Measurements from ENCODE around the gene PRPSAP1. TPM values are rescaled to one million over a fixed set of nuclear protein-coding genes. Genes with fewer than 3 reads are reported as not detected.

The PRPSAP1 gene
- total RNA-seq, 3 donors from 2014 or later, result 45.3 to 63.0 (median 61.4) TPM

DNA sequence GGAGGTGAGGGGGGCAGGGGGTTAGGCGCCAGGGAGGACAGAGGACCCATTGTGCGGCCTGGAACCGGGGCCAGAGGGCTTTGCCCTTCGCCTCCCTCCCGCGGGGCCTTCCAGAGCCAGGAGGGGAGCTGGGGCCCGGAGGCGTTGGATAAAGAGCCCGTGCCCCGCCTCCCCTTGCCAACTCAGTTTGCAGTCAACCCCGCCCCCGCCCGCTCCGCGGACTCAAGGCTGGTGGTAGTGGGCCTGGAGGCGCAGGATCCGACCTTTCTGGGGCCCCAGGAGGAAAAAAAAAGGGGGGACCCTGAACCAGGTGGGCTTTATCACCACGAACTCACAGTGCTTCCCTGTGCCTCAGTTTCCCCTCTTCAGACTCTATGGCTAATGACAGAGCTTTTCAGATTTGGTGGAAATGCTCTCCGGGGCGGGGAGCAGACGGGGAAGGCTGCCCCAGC is 28.7 kb upstream of the PRPSAP1 start:
- intact Hi-C loops (cut with DNase I, micrococcal nuclease), result no loop called here

DNA sequence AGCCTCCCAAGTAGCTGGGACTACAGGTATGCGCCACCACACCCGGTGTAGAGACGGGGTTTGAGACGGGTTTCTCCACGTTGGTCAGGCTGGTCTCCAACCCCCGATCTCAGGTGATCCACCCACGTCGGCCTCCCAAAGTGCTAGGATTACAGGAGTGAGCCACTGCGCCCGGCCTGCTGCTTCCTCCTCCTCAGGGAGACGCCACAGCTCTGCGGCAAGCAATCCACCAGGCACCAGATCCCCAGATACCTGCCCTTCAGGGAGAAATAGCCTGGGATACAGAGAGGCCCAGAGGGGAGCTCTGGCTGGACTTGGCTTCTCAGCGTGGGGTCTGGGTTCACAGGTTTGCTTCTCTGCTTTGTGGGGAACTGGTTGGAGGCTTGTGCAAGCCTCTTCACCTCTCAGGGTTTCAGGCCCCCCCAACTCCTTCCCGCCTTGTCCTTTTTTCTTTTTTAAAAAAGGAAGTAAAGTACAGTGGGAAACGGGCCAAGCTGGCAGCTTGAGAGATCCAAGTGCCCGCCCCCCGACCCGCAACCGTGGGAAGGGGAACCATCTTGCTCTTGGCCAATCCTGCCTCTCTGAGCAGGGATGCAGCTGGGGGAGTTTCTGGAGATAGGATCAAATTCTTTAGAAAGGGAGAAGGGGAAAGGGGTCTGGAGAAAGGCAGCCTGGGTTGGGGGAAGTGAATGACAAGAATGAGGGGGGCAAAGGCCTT is 28.1 kb upstream of the PRPSAP1 start:
- intact Hi-C loops (cut with DNase I, micrococcal nuclease), result no loop called here
- TF ChIP-seq CTCF (IDR thresholded peaks at IDR 0.05), result no peak
- no peaks in the 10 kb centered on the region for H3K9me3 ChIP-seq
- peaks cover 28% of the 10 kb centered on the region for H3K4me1 ChIP-seq (ENCODE audit: low read depth)
- no peaks in the 10 kb centered on the region for H3K36me3 ChIP-seq (ENCODE audit: low read depth)
- ATAC-seq, result no peak
- H3K4me3 ChIP-seq, result no peak overlapping the region
- peak in 1 of 3 donors; percentile 50 for DNase-seq

More for the DNA sequence above, 28.7 kb upstream of the PRPSAP1 start:
- peak in 2 of 3 donors; percentile 35 to 42 for DNase-seq
- peaks cover 28% of the 10 kb centered on the region for H3K4me1 ChIP-seq (ENCODE audit: low read depth)
- H3K4me3 ChIP-seq, result no peak overlapping the region
- ATAC-seq, result no peak
- H3K36me3 ChIP-seq (ENCODE audit: low read depth), result no peaks in the 10 kb centered on the region
- no peaks in the 10 kb centered on the region for H3K9me3 ChIP-seq
- TF ChIP-seq CTCF (IDR thresholded peaks at IDR 0.05), result no peak

DNA sequence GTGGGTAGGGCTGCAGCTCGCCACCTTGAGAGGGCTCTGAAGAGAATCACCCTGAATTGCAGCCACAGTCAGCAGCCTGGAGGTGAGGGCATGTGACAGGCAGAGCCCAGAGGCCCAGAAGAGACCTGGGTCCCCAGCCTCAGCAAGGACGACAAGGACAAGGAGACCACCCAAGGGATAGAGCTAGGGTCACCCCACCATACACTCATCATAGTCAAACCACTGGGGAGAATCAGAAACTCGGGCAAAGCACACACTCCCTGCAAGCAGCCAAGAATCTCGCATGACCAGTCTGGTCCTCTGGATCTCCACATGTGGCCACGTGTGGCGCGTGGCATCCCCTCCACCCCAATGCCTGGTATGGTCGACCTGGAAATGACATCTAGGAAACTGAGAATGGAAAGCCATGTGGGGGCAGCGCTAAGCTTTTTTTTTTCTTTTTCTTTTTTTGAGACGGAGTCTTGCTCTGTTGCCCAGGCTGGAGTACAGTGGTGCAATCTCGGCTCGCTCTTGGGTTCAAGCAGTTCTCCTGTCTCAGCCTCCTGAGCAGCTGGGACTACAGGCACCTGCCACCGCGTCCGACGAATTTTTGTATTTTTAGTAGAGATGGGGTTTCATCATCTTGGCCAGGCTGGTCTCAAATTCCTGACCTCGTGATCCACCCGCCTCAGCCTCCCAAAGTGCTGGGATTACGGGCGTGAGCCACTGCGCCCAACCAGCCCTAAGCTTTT is 26.1 kb upstream of the PRPSAP1 start:
- Histone ChIP-seq H3K4me3 (no peak overlapping the region), H3K9me3 (no peaks in the 10 kb centered on the region), H3K36me3 (ENCODE audit: low read depth) (no peaks in the 10 kb centered on the region), H3K4me1 (ENCODE audit: low read depth) (peaks cover 15% of the 10 kb centered on the region)
- no peak for TF ChIP-seq CTCF (IDR thresholded peaks at IDR 0.05)
- intact Hi-C loops (cut with DNase I, micrococcal nuclease), result no loop called here
- ATAC-seq (no peak), DNase-seq (no peak)

GRCh38 chr17:76379275-76379641 is 25.5 kb upstream of the PRPSAP1 start:
- no peaks in the 10 kb centered on the region for H3K36me3 ChIP-seq (ENCODE audit: low read depth)
- H3K4me1 ChIP-seq (ENCODE audit: low read depth), result peaks cover 11% of the 10 kb centered on the region
- ATAC-seq (no peak), DNase-seq (no peak)
- TF ChIP-seq CTCF (IDR thresholded peaks at IDR 0.05), result no peak
- intact Hi-C loops (cut with DNase I, micrococcal nuclease), result no loop called here
- H3K9me3 ChIP-seq, result no peaks in the 10 kb centered on the region
- H3K4me3 ChIP-seq, result no peak overlapping the region

DNA sequence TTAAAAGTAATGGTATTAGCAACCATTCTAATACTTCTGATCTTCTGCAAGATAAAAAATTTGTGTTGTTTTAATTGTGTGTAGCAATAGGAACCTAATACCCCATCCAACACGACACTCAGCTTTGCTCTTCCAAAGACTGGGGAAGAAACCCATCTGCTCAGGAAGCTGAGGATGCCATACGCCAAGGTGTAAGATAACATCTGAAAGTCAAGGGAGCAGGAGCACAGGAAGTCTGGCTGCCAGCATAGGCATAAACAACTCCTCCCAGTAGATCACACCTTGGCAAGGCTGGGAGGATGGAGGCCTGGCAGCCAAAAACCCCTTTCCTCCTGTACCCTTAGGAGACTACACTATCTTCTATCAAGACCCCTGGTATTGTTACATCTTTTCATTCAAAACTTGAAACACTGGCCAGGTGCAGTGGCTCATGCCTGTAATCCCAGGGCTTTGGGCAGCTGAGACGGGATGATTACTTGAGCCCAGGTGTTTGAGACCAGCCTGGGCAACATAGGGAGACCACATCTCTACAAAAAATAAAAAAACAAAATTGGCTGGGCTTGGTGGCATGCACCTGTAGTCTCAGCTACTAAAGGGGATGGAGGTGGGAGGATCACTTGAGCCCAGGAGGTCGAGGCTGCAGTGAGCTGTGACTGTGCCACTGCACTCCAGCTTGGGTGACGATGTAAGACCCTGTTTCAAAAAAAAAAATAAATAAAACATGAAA is 25.0 kb upstream of the PRPSAP1 start:
- no peaks in the 10 kb centered on the region for H3K36me3 ChIP-seq (ENCODE audit: low read depth)
- peaks cover 9% of the 10 kb centered on the region for H3K4me1 ChIP-seq (ENCODE audit: low read depth)
- no peaks in the 10 kb centered on the region for H3K9me3 ChIP-seq
- TF ChIP-seq CTCF (IDR thresholded peaks at IDR 0.05), result no peak
- no peak for ATAC-seq
- DNase-seq, result no peak
- intact Hi-C loops (cut with DNase I, micrococcal nuclease), result no loop called here
- H3K4me3 ChIP-seq, result no peak overlapping the region
